Trophoblast cell (in vitro differentiated cells and primary cell): ENCODE data around the gene TRIM3.

Experiments used
- DNase-seq, 2 donors: peaks; one replicate each; pipeline ENCODE4 v3.0.0-alpha.2; 2016
- H2AFZ ChIP-seq: 2 replicates; pipeline ENCODE4 v1.6.1; 2013; ENCODE audit warnings: low read length, moderate library complexity, mild to moderate bottlenecking; ENCODE audit not compliant: insufficient read depth, poor library complexity
- H2AK5ac ChIP-seq: 2 replicates; pipeline ENCODE4 v1.6.1; 2013; ENCODE audit warnings: mild to moderate bottlenecking, low read length
- H2BK120ac ChIP-seq: 2 replicates; pipeline ENCODE4 v1.6.1; 2013; ENCODE audit warnings: low read length, mild to moderate bottlenecking, moderate library complexity; ENCODE audit not compliant: insufficient read depth, poor library complexity
- H2BK12ac ChIP-seq: 2 replicates; pipeline ENCODE4 v1.6.1; 2013; ENCODE audit warnings: mild to moderate bottlenecking, low read length, moderate library complexity
- H2BK5ac ChIP-seq: 2 replicates; pipeline ENCODE4 v1.6.1; 2013; ENCODE audit warnings: low read length, low read depth, moderate library complexity, mild to moderate bottlenecking; ENCODE audit not compliant: poor library complexity
- H3K14ac ChIP-seq: 2 replicates; pipeline ENCODE4 v1.6.1; 2013; ENCODE audit warnings: mild to moderate bottlenecking, low read length
- H3K18ac ChIP-seq: 2 replicates; pipeline ENCODE4 v1.6.1; 2013; ENCODE audit warnings: mild to moderate bottlenecking, low read length
- H3K23ac ChIP-seq: 2 replicates; pipeline ENCODE4 v1.6.1; 2013; ENCODE audit warnings: low read length
- H3K27ac ChIP-seq: 2 replicates; pipeline ENCODE4 v1.5.1; 2013; ENCODE audit warnings: low read depth, mild to moderate bottlenecking, inconsistent platforms, low read length, moderate library complexity
- H3K27me3 ChIP-seq: 2 replicates; pipeline ENCODE4 v1.6.1; 2013; ENCODE audit warnings: inconsistent platforms, mild to moderate bottlenecking, low read length, moderate library complexity; ENCODE audit not compliant: insufficient read depth
- H3K36me3 ChIP-seq, 2 experiments: 1 replicate in 1 of 2; 2 replicates in 1 of 2; pipeline ENCODE4 v1.6.1; 2013; ENCODE audit warnings: low read length in 2 of 2, mild to moderate bottlenecking in 2 of 2, moderate library complexity in 1 of 2; ENCODE audit not compliant: insufficient read depth in 2 of 2, control insufficient read depth in 1 of 2
- H3K4ac ChIP-seq: 2 replicates; pipeline ENCODE4 v1.6.1; 2013; ENCODE audit warnings: low read depth, mild to moderate bottlenecking, low read length, moderate library complexity
- H3K4me1 ChIP-seq, 2 experiments: 1 replicate in 1 of 2; 2 replicates in 1 of 2; pipeline ENCODE4 v1.6.1; 2013; ENCODE audit warnings: low read length in 2 of 2, mild to moderate bottlenecking in 2 of 2, moderate library complexity in 1 of 2; ENCODE audit not compliant: insufficient read depth in 2 of 2, control insufficient read depth in 1 of 2
- H3K4me2 ChIP-seq: 2 replicates; pipeline ENCODE4 v1.6.1; 2013; ENCODE audit warnings: inconsistent platforms, mild to moderate bottlenecking, low read length, moderate library complexity
- H3K4me3 ChIP-seq: 2 replicates; pipeline ENCODE4 v1.5.1; 2013; ENCODE audit warnings: mild to moderate bottlenecking, low read depth, low read length, inconsistent platforms
- H3K79me1 ChIP-seq: one replicate; pipeline ENCODE4 v1.6.1; 2013; ENCODE audit warnings: low read length
- H3K79me2 ChIP-seq: 2 replicates; pipeline ENCODE4 v1.6.1; 2013; ENCODE audit warnings: low read length, mild to moderate bottlenecking; ENCODE audit not compliant: control insufficient read depth, insufficient read depth, poor library complexity
- H3K9ac ChIP-seq: 2 replicates; pipeline ENCODE4 v1.6.1; 2013; ENCODE audit warnings: mild to moderate bottlenecking, low read length
- H3K9me3 ChIP-seq: 2 replicates; pipeline ENCODE4 v1.6.1; 2013; ENCODE audit warnings: low read depth, mild to moderate bottlenecking, control low read depth, inconsistent platforms, low read length; ENCODE audit not compliant: insufficient read depth
- H4K12ac ChIP-seq: 2 replicates; pipeline ENCODE4 v1.6.1; 2013; ENCODE audit warnings: low read depth, mild to moderate bottlenecking, low read length, moderate library complexity
- H4K8ac ChIP-seq: 2 replicates; pipeline ENCODE4 v1.6.1; 2013; ENCODE audit warnings: low read depth, mild to moderate bottlenecking, low read length, moderate library complexity
- H4K91ac ChIP-seq: one replicate; pipeline ENCODE4 v1.6.1; 2013; ENCODE audit warnings: low read depth, mild to moderate bottlenecking, low read length, moderate library complexity
- WGBS: extraction: QIAGEN DNeasy Blood & Tissue Kit; methylation state at CpG from one replicate; pipeline ENCODE4 v1.1.7; 2013; ENCODE audit warnings: missing lambda C conversion rate; ENCODE audit not compliant: insufficient read length, insufficient coverage; ENCODE audit errors: extremely low coverage; 5-methylcytosine and 5-hydroxymethylcytosine counted together

The TRIM3 gene

DNA sequence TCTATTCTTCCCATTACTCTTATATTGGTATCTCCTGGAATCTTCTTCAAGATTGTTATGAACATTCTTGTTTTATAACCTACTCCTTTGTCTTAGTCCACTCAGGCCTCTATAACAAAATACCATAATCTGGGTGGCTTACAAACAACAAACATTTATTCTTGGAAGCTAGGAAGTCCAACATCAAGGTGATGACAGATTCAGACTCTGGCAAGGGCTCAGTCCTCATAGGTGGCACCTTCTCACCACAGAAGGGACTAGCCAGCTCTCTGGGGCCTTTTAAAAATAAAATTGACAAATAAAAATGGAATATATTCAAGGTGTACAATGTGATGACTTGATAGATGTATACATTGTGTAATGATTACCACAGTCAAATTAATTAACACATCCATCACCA is 43.1 kb upstream of the TRIM3 start:
- Histone ChIP-seq H3K4me2 (no peak overlapping the region), H3K4ac (no peak overlapping the region)

DNA sequence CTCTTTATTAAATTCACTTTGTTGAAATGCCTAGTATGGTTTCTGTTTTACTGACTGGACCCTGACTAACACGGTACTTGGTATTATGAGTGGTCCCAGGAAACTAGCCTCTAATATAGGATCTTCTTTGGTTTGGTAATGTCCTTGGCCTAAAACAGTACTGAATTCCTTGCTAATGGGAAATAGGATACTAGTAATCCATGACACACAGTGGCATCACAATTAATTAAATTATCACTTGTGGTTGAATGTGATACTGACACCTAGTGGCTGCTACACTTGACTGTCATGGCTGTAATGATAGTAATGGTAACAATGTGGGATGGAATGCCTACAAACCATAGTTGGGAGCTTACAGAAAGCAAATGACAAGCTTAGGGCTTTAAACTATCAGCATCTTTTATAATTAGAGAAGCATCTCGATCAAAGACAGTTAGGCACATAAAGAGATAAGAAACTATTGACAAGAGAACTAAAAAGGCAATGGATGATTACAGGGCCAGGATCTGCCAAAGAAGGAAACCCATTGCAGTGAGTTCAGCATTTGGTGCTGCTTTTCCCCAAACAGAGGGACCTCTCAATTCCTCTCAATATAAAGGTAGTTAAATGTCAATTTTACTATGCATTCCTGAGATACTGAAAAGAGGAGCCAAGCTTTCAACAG is 32.0 kb upstream of the TRIM3 start:
- H4K91ac ChIP-seq: no peak overlapping the region
- no peaks in the 10 kb centered on the region for H3K79me2 ChIP-seq
- H3K14ac ChIP-seq: no peak overlapping the region
- no peak overlapping the region for H2BK12ac ChIP-seq
- H3K79me1 ChIP-seq: no peaks in the 10 kb centered on the region
- H3K23ac ChIP-seq: no peak overlapping the region
- peaks cover 9 to 11% of the 10 kb centered on the region in 2 experiments for H3K36me3 ChIP-seq
- no peak overlapping the region for H2AFZ ChIP-seq
- H3K4ac ChIP-seq: no peak overlapping the region
- no peak overlapping the region for H2AK5ac ChIP-seq
- no peak overlapping the region for H3K9ac ChIP-seq
- no peak overlapping the region for H2BK120ac ChIP-seq
- H3K4me1 ChIP-seq: no peaks in the 10 kb centered on the region
- H4K12ac ChIP-seq: no peak overlapping the region
- no peaks in the 10 kb centered on the region for H3K27me3 ChIP-seq
- H3K4me2 ChIP-seq: no peak overlapping the region
- H3K27ac ChIP-seq: no peak overlapping the region
- H4K8ac ChIP-seq: no peak overlapping the region
- DNase-seq: peak; percentile 10 to 70
- no peak overlapping the region for H3K18ac ChIP-seq
- H3K9me3 ChIP-seq: no peaks in the 10 kb centered on the region
- H3K4me3 ChIP-seq: no peak overlapping the region
- no CpG with 5 or more reads among the region's 2 CpGs for WGBS
- H2BK5ac ChIP-seq: no peak overlapping the region

More for the DNA sequence above, 43.1 kb upstream of the TRIM3 start:
- Histone ChIP-seq H3K27ac (no peak overlapping the region), H2BK12ac (no peak overlapping the region), H4K8ac (no peak overlapping the region), H3K79me2 (no peaks in the 10 kb centered on the region), H2AK5ac (no peak overlapping the region), H3K9me3 (no peaks in the 10 kb centered on the region), H4K91ac (no peak overlapping the region), H2BK5ac (no peak overlapping the region), H3K36me3 (peaks cover 2 to 6% of the 10 kb centered on the region in 2 experiments), H3K27me3 (no peaks in the 10 kb centered on the region), H3K79me1 (no peaks in the 10 kb centered on the region), H2BK120ac (no peak overlapping the region), H3K4me1 (peaks cover 0 to 4% of the 10 kb centered on the region in 2 experiments), H3K9ac (no peak overlapping the region), H3K23ac (no peak overlapping the region), H2AFZ (no peak overlapping the region), H3K14ac (no peak overlapping the region), H4K12ac (no peak overlapping the region), H3K4me3 (no peak overlapping the region), H3K18ac (no peak overlapping the region)
- DNase-seq: no peak

DNA sequence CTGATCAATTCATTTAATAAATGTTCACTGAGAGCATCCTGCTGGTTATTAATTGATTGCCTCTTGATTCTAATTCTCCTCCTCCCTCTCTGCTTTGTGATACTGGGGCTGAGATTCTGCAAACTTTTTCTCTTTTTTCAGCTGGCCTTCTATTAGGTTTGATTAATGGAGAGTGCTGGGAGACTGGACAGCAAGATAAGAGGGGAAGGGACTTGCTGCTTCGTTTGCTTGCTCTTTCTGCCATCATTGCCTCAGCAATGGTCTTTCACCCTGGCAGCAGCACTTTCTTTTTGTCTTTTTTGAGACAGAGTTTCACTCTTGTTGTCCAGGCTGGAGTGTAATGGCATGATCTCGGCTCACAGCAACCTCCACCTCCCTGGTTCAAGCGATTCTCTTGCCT is 30.4 kb upstream of the TRIM3 start:
- H3K23ac ChIP-seq: no peak overlapping the region
- H2AK5ac ChIP-seq: no peak overlapping the region
- no peak overlapping the region for H3K4me2 ChIP-seq
- H3K9ac ChIP-seq: no peak overlapping the region
- H3K14ac ChIP-seq: no peak overlapping the region
- H4K12ac ChIP-seq: no peak overlapping the region
- H4K91ac ChIP-seq: no peak overlapping the region
- no peak overlapping the region for H3K4me3 ChIP-seq
- H3K79me1 ChIP-seq: no peaks in the 10 kb centered on the region
- no peak overlapping the region for H2BK12ac ChIP-seq
- no peak overlapping the region for H3K27ac ChIP-seq
- WGBS: no CpG with 5 or more reads among the region's 3 CpGs
- peaks cover 11% of the 10 kb centered on the region in 2 experiments for H3K36me3 ChIP-seq
- no peak overlapping the region for H2AFZ ChIP-seq
- no peaks in the 10 kb centered on the region for H3K4me1 ChIP-seq
- no peak overlapping the region for H3K4ac ChIP-seq
- H3K9me3 ChIP-seq: no peaks in the 10 kb centered on the region
- H2BK5ac ChIP-seq: no peak overlapping the region
- no peak overlapping the region for H4K8ac ChIP-seq
- no peaks in the 10 kb centered on the region for H3K27me3 ChIP-seq
- no peak overlapping the region for H2BK120ac ChIP-seq
- H3K18ac ChIP-seq: no peak overlapping the region
- DNase-seq: no peak
- no peaks in the 10 kb centered on the region for H3K79me2 ChIP-seq

DNA sequence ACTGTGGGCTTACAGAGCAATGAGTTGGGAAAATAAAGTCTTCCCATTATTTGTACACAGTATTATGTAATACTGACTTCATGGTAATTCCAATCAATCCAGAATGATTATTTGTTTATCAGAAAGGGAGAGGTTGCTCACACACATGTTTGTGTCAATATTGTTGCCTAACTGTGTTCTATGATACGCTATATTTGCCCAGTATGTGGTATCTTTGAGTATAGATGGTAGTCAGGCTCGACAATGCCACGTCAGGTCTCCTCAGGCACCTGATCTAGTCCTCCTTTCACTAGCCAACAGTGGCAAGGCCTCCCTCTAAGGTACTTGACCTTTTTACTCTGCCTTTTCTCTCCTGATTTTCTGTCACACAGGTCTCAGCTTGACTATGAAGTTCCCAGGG is 28.6 kb upstream of the TRIM3 start:
- H3K4ac ChIP-seq: no peak overlapping the region
- no peak overlapping the region for H3K18ac ChIP-seq
- no peak overlapping the region for H3K27ac ChIP-seq
- H2BK5ac ChIP-seq: no peak overlapping the region
- no peak overlapping the region for H2AFZ ChIP-seq
- no CpG with 5 or more reads among the region's 3 CpGs for WGBS
- no peak overlapping the region for H3K23ac ChIP-seq
- H3K4me1 ChIP-seq: no peaks in the 10 kb centered on the region
- no peaks in the 10 kb centered on the region for H3K79me2 ChIP-seq
- no peak overlapping the region for H3K4me3 ChIP-seq
- no peak overlapping the region for H4K91ac ChIP-seq
- no peaks in the 10 kb centered on the region for H3K79me1 ChIP-seq
- no peaks in the 10 kb centered on the region for H3K27me3 ChIP-seq
- H3K36me3 ChIP-seq: peaks cover 19 to 22% of the 10 kb centered on the region in 2 experiments
- no peak overlapping the region for H3K14ac ChIP-seq
- no peak overlapping the region for H3K4me2 ChIP-seq
- no peak overlapping the region for H2BK120ac ChIP-seq
- DNase-seq: no peak
- H4K12ac ChIP-seq: no peak overlapping the region
- H4K8ac ChIP-seq: no peak overlapping the region
- H2AK5ac ChIP-seq: no peak overlapping the region
- no peak overlapping the region for H3K9ac ChIP-seq
- no peaks in the 10 kb centered on the region for H3K9me3 ChIP-seq
- no peak overlapping the region for H2BK12ac ChIP-seq
